ENCODE results near the gene PDK2. TPM values are rescaled to one million over a fixed set of nuclear protein-coding genes. Genes with fewer than 3 reads are reported as not detected.

PDK2 gene
- total and polyA plus RNA-seq, 10 of the 15 experiments (the other 5 are each of a cell fraction or from before 2014, with no cell fraction given) = 0.98 to 22.6 (median 12.3) TPM

DNA sequence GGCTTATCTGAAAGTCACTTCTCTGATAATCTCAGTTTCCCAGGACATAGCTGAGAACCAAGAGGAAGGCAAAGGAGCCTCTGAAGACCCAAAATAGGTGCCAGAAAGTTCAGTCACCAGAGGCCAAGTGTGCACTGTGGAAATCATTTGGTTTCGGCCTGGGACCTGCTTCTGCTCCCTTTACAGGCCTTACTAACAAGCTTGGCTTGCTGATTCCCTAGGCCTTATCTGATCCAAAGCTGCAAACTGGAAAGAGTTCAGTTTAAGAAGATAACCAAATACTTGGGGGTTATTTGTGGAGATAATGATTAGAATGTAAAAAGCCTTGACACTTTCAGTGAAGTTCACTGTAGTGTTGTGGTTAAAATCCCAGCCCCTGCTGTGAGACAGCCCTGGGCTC is 22.2 kb upstream of the PDK2 start:
- 85% methylated on average over 1 of the region's 1 CpG for WGBS (ENCODE audit: insufficient coverage, insufficient replicate concordance, low lambda C conversion rate, missing lambda C conversion rate)
- in situ Hi-C loops (cut with MboI) = no loop called here
- Histone ChIP-seq H3K9me3 (replicated peaks; ENCODE audit: control insufficient read depth, insufficient read depth, low read length) (no peaks in the 10 kb centered on the region; the same call in 2 of the 3 replicates), H3K4me3 (no peak overlapping the region), H3K79me2 (ENCODE audit: control insufficient read depth, insufficient read depth, low read length) (no peaks in the 10 kb centered on the region), H4K20me1 (ENCODE audit: control insufficient read depth, insufficient read depth) (no peaks in the 10 kb centered on the region), H3K27me3 (replicated peaks in 1 of 2; ENCODE audit: control insufficient read depth in 2 of 2, insufficient read depth in 2 of 2, low read length in 1 of 2) (no peaks in the 10 kb centered on the region), H3K9ac (ENCODE audit: control insufficient read depth, insufficient read depth, low read length) (no peak overlapping the region), H2AFZ (ENCODE audit: control insufficient read depth, low read depth, low read length) (no peak overlapping the region), H3K27ac (ENCODE audit: control insufficient read depth, insufficient read depth) (no peak overlapping the region), H3K4me1 (ENCODE audit: control insufficient read depth, insufficient read depth, low read length) (no peaks in the 10 kb centered on the region), H3K4me2 (ENCODE audit: control insufficient read depth, insufficient read depth) (no peak overlapping the region), H3K36me3 (ENCODE audit: control insufficient read depth in 2 of 2, insufficient read depth in 2 of 2, low read length in 1 of 2) (peaks cover 0 to 4% of the 10 kb centered on the region in 2 experiments; a peak in 2 of 4 replicates)
- SMC1A ChIA-PET (ENCODE audit: uncharacterized antibody, unreplicated experiment) = no interaction called here
- ATAC-seq = no peak
- RAD21 ChIA-PET (ENCODE audit: unreplicated experiment) = no interaction called here
- intact Hi-C loops (cut with micrococcal nuclease; ENCODE audit: unreplicated experiment) = no loop called here
- DNase-seq (ENCODE audit: low read depth, low spot score) = no peak
- no peak for FAIRE-seq
- CTCF ChIA-PET = interaction anchor here (0.7 to 1.4 kb wide), 2 partner anchors 15 to 42 kb away, joined by 3 to 8 read pairs; no protein-coding TSS in a partner anchor
- no TSS peak for BruUV-seq (replicated peaks)
- TF ChIP-seq BCLAF1 (IDR thresholded peaks at IDR 0.05) = no peak
- TF ChIP-seq ZBED1 (IDR thresholded peaks at IDR 0.05; ENCODE audit: borderline replicate concordance) = no peak
- TF ChIP-seq RCOR1 (conservative IDR thresholded peaks at IDR 0.05; ENCODE audit: low read depth, low read length) = no peak
- no peak for TF ChIP-seq CBX5 (IDR thresholded peaks at IDR 0.05; ENCODE audit: low read depth)
- no peak for TF ChIP-seq KDM1A (IDR thresholded peaks at IDR 0.05; ENCODE audit: borderline replicate concordance)
- TF ChIP-seq CBFB (IDR thresholded peaks at IDR 0.05; ENCODE audit: low read depth) = no peak
- no peak for TF ChIP-seq SREBF1 (IDR thresholded peaks at IDR 0.05; ENCODE audit: low read length)
- TF ChIP-seq PKNOX1 (IDR thresholded peaks at IDR 0.05) = no peak
- TF ChIP-seq ATF7 (IDR thresholded peaks at IDR 0.05; ENCODE audit: low read depth) = no peak
- no peak for TF ChIP-seq BCL11A (IDR thresholded peaks at IDR 0.05; ENCODE audit: low read depth, low read length)
- no peak for TF ChIP-seq ZBTB11 (CRISPR knock-in tag; IDR thresholded peaks at IDR 0.05)
- POLR2A ChIA-PET = no interaction called here
